Natural killer cell (primary cell): ENCODE measurements around the gene AIMP2. TPM values are rescaled to one million over a fixed set of nuclear protein-coding genes. Genes with fewer than 3 reads are reported as not detected.
"Not testable (repeated sequence)": the region's sequence is repeated elsewhere in the genome, so short reads cannot be mapped to it uniquely, and the experiment has no call there.

Experiments used
- ATAC-seq, 3 donors: fragments of 150-1000 bp in 2 of 3; fragments of 200-7000 bp in 1 of 3; cut with Tn5 transposase; 1 replicate in 1 of 3; 2 replicates in 2 of 3; pipeline ENCODE4 v1.10.0; 2021; ENCODE audit warnings: mild to moderate bottlenecking in 2 of 3, moderate library complexity in 2 of 3
- DNase-seq, 2 donors: peaks; one replicate each; pipeline versions ENCODE4 v3.0.0 to v3.0.0-alpha.2; 2013 to 2021; ENCODE audit warnings: mixed read lengths in 1 of 2
- H3K27ac ChIP-seq: one replicate; pipeline ENCODE4 v1.5.1; 2013; ENCODE audit warnings: mild to moderate bottlenecking, low read length
- H3K27me3 ChIP-seq: one replicate; pipeline ENCODE4 v1.6.1; 2013; ENCODE audit warnings: low read length; ENCODE audit not compliant: control insufficient read depth, insufficient read depth
- H3K36me3 ChIP-seq: one replicate; pipeline ENCODE4 v1.6.1; 2013; ENCODE audit warnings: low read length; ENCODE audit not compliant: control insufficient read depth, insufficient read depth
- H3K4me1 ChIP-seq: one replicate; pipeline ENCODE4 v1.6.1; 2013; ENCODE audit warnings: low read length; ENCODE audit not compliant: control insufficient read depth, insufficient read depth
- H3K4me3 ChIP-seq: one replicate; pipeline ENCODE4 v1.5.1; 2013; ENCODE audit warnings: low read length
- H3K9me3 ChIP-seq: one replicate; pipeline ENCODE4 v1.6.1; 2013; ENCODE audit warnings: low read length; ENCODE audit not compliant: control insufficient read depth, insufficient read depth
- H3K27ac Mint-ChIP-seq, 2 donors: one replicate each; pipeline ENCODE4 v1.8.0; 2022; ENCODE audit warnings: mild to moderate bottlenecking in 2 of 2, mixed read lengths in 2 of 2, moderate library complexity in 1 of 2
- H3K27me3 Mint-ChIP-seq, 2 donors: one replicate each; pipeline ENCODE4 v1.8.0; 2022; ENCODE audit warnings: low read depth in 2 of 2, mixed read lengths in 2 of 2
- H3K36me3 Mint-ChIP-seq: one replicate; pipeline ENCODE4 v1.8.0; 2022; ENCODE audit warnings: mixed read lengths
- H3K4me1 Mint-ChIP-seq, 2 donors: one replicate each; pipeline ENCODE4 v1.8.0; 2022; ENCODE audit warnings: mixed read lengths in 2 of 2
- H3K4me3 Mint-ChIP-seq: one replicate; pipeline ENCODE4 v1.8.0; 2022; ENCODE audit warnings: mild to moderate bottlenecking, moderate library complexity, mixed read lengths
- H3K9me3 Mint-ChIP-seq, 2 donors: one replicate each; pipeline ENCODE4 v1.8.0; 2022; ENCODE audit warnings: mixed read lengths in 2 of 2
- WGBS: methylation state at CpG from one replicate; pipeline ENCODE4 v1.1.7; 2013; ENCODE audit warnings: missing lambda C conversion rate; ENCODE audit not compliant: insufficient coverage; 5-methylcytosine and 5-hydroxymethylcytosine counted together
- intact Hi-C: fragments of 100-400 bp; cut with micrococcal nuclease; formaldehyde crosslinking; loops from one replicate; pipeline ENCODE4 v1.14.2; 2022
- total RNA-seq, 4 donors: library from RNA; stranded (reverse); fragments of 120-200 nt in 1 of 4; gene quantifications; one replicate each; pipeline versions ENCODE4 v1.2.3 to v1.2.4, GENCODE V29; 2013 to 2022
- TF ChIP-seq, protein P1 (sequence below): fragments of 200-600 bp; IDR thresholded peaks from one replicate; pipeline ENCODE4 v1.8.0; 2022; ENCODE audit warnings: antibody characterized with exemption

AIMP2 gene
- total RNA-seq, 3 donors from 2014 or later (not counting 1 experiment from before 2014, with no cell fraction given): 7.2 to 11.1 (median 8.1) TPM

DNA sequence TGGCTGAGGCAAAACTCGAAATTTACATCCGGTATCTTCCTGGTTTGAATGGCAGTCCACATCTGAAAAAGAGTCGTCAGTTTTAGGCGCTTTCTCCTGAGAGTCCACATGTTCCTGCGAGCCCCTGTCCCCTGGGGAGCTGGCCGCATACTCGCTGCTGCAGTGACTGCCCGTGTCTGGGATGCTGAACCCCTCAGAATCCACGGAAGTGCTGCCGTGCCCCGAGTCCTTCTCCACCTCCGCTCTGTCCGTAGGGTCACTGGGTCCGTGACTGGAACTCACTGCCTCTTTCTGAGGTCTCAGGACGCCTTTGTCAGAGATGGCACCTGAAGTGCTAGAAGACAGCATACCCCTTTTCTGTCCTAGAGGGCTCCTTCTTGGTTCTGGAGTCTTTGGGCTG lies 22.0 kb upstream of the AIMP2 start:
- intact Hi-C loops, H3K9me3 ChIP-seq, H3K4me1 Mint-ChIP-seq, ATAC-seq, H3K4me1 ChIP-seq, H3K27me3 Mint-ChIP-seq, DNase-seq, H3K4me3 Mint-ChIP-seq, H3K27ac Mint-ChIP-seq, H3K27me3 ChIP-seq, H3K27ac ChIP-seq, H3K9me3 Mint-ChIP-seq, H3K36me3 Mint-ChIP-seq, H3K4me3 ChIP-seq: not testable (repeated sequence)
- H3K36me3 ChIP-seq: peaks cover 18% of the 10 kb centered on the region
- 96% methylated on average over 15 of the region's 15 CpGs for WGBS

DNA sequence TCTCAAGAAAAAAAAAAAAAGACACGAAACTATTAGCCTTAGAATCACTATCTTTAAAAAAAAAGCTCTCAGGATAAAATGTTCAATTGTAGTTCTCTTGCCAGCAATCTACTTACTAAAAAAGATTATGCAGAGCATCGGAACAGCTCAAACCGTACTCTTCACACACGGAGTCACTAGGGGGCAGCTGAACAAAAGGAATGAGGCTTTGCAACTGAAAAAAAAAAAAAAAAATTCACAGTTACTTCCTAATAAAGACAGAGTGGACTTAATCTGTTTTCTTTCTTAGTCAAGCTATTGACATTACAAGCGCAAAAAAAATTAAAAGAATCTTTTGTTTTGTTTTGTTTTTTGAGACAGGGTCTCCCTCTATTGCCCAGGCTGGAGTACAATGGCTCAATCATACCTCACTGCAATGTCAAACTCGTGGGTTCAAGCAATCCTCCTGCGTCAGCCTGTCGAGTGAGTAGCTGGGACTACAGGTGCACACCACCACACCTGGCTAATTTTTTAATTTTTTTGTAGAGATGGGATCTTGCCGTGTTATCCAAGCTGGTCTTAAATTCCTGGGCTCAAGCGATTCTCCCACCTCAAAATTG lies 11.8 kb upstream of the AIMP2 start:
- TF ChIP-seq, protein P1, sequence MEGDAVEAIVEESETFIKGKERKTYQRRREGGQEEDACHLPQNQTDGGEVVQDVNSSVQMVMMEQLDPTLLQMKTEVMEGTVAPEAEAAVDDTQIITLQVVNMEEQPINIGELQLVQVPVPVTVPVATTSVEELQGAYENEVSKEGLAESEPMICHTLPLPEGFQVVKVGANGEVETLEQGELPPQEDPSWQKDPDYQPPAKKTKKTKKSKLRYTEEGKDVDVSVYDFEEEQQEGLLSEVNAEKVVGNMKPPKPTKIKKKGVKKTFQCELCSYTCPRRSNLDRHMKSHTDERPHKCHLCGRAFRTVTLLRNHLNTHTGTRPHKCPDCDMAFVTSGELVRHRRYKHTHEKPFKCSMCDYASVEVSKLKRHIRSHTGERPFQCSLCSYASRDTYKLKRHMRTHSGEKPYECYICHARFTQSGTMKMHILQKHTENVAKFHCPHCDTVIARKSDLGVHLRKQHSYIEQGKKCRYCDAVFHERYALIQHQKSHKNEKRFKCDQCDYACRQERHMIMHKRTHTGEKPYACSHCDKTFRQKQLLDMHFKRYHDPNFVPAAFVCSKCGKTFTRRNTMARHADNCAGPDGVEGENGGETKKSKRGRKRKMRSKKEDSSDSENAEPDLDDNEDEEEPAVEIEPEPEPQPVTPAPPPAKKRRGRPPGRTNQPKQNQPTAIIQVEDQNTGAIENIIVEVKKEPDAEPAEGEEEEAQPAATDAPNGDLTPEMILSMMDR: peak; percentile 77
- H3K27me3 ChIP-seq: no peaks in the 10 kb centered on the region
- no peak overlapping the region for H3K27ac ChIP-seq
- Mint-ChIP-seq H3K9me3 (no peaks in the 10 kb centered on the region), H3K4me3 (no peak overlapping the region), H3K36me3 (peaks cover 15% of the 10 kb centered on the region), H3K4me1 (no peaks in the 10 kb centered on the region), H3K27me3 (no peaks in the 10 kb centered on the region), H3K27ac (no peak overlapping the region)
- WGBS: 84% methylated on average over 9 of the region's 10 CpGs
- no peak overlapping the region for H3K4me3 ChIP-seq
- ATAC-seq (peak; percentile 79 to 91 (median 80)), DNase-seq (peak; percentile 31 to 81)
- H3K36me3 ChIP-seq: peaks cover 36% of the 10 kb centered on the region
- H3K9me3 ChIP-seq: no peaks in the 10 kb centered on the region
- H3K4me1 ChIP-seq: no peaks in the 10 kb centered on the region
- intact Hi-C loops: loop anchor here (1.0 to 5.0 kb wide), 3 partner anchors 109 to 440 kb away; no protein-coding TSS in a partner anchor

DNA sequence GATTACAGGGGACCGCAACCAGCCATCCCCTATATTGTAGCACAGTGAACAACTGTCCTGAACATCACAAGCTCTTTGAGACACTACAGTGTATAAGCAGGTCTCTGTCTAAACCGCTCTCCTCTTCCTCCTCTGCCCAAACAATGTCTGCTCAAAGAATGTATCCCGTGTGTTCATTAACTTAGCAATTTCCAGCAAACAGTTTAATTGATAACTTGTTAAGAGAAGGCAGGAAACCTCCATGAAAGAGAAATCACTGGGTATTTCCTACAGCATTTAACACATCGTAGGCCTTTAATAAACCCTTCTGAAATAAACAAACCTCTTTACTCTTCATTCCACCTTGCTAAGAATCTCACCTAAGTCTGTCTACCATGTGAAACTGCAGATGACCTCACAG lies 1.7 kb upstream of the AIMP2 start:
- intact Hi-C loops: no loop called here
- Histone ChIP-seq H3K27me3 (no peaks in the 10 kb centered on the region), H3K4me1 (peaks cover 14% of the 10 kb centered on the region), H3K4me3 (no peak overlapping the region), H3K36me3 (peaks cover 7% of the 10 kb centered on the region), H3K27ac (no peak overlapping the region), H3K9me3 (no peaks in the 10 kb centered on the region)
- Mint-ChIP-seq H3K27ac (peak overlapping the region in 1 of 2 donors; percentile 53), H3K9me3 (no peaks in the 10 kb centered on the region), H3K4me1 (peaks cover 11 to 20% of the 10 kb centered on the region in 2 donors), H3K36me3 (no peaks in the 10 kb centered on the region), H3K27me3 (no peaks in the 10 kb centered on the region), H3K4me3 (no peak overlapping the region)
- DNase-seq (no peak), ATAC-seq (no peak)
- TF ChIP-seq, protein P1: no peak
- 92% methylated on average over 3 of the region's 4 CpGs for WGBS

DNA sequence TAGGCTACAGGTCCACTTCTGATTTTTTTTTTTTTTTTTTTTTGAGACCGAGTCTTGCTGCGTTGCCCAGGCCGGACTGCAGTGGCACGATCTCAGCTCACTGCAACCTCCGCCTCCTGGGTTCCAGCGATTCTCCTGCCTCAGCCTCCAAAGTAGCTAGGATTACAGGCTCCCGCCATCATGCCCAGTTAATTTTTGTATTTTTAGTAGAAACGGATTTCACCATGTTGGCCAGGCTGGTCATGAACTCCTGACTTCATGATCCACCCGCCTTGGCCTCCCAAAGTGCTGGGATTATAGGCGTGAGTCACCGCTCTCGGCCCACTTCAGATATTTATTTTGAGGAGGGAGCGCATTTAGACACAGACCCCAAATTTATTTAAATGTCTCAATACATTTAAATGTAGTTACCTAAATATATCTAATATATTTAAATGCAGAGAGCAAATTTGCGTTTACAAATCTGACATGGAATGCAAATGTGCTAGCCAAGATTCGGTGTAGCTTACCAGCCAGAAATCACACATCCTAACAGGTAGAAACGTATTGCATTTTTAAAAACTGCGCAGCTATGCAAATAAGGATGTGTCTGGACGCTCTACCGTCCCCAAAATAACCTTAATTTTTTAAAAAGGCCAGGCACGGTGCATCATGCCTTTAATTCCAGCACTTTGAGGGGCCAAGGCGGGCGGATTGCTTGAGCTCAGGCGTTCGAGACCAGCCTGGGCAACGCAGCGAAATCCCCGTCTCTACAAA lies 1.1 kb upstream of the AIMP2 start:
- H3K27me3 ChIP-seq, H3K4me3 Mint-ChIP-seq, H3K9me3 ChIP-seq, intact Hi-C loops, H3K36me3 Mint-ChIP-seq, ATAC-seq, DNase-seq, H3K36me3 ChIP-seq, H3K27me3 Mint-ChIP-seq, H3K27ac ChIP-seq, H3K9me3 Mint-ChIP-seq: not testable (repeated sequence)
- Mint-ChIP-seq H3K27ac (peak overlapping the region; percentile 53 to 93), H3K4me1 (peaks cover 11 to 20% of the 10 kb centered on the region in 2 donors)
- Histone ChIP-seq H3K4me1 (peaks cover 14% of the 10 kb centered on the region), H3K4me3 (peak overlapping the region; percentile 85)
- 53% methylated on average over 18 of the region's 27 CpGs for WGBS

DNA sequence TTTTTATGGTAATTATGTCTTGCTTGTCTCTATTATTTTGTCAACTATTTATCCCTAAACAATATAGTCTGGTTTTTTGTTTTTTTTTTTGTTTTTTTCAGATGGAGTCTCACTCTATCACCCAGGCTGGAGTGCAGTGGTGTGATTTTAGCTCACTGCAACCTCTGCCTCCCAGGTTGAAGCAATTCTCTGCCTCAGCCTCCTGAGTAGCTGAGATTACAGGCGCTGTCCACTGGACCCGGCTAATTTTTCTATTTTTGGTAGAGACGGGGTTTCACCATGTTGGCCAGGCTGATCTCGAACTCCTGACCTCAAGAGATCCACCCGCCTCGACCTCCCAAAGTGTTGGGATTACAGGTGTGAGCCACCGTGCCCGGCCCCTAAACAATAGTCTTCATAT lies 1.3 kb downstream of the AIMP2 start:
- H3K9me3 ChIP-seq, H3K27ac ChIP-seq, H3K9me3 Mint-ChIP-seq, ATAC-seq, H3K27me3 Mint-ChIP-seq, H3K27me3 ChIP-seq, DNase-seq, H3K4me3 ChIP-seq, H3K36me3 Mint-ChIP-seq, H3K36me3 ChIP-seq, intact Hi-C loops: not testable (repeated sequence)
- Mint-ChIP-seq H3K27ac (peak overlapping the region; percentile 89 to 93), H3K4me3 (peak overlapping the region; percentile 84), H3K4me1 (peaks cover 11 to 20% of the 10 kb centered on the region in 2 donors)
- peaks cover 14% of the 10 kb centered on the region for H3K4me1 ChIP-seq
- WGBS: 97% methylated on average over 8 of the region's 8 CpGs
